Measurements from ENCODE around the gene EEPD1.
"Not testable (repeated sequence)": the region's sequence is repeated elsewhere in the genome, so short reads cannot be mapped to it uniquely, and the experiment has no call there.

The EEPD1 gene

DNA sequence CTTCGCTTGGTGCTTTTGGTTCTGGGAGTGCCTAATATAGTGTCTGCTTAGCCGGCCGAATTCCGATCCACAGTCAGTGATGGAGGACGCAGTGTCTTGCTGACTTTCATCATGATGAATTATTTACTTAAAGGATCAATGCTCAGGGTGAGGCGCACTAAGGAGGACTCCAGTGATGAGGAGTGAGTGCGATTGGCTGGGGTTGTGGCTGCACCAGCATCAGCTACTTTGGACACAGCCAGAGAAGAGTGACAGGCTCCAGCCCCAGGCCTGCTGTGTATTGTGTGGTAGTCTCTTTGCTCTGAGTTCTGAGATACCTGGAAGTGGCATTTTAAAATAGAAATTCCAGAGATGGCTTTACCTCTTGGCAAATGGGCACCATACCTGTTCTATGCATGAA is 163.3 kb downstream of the EEPD1 start:
- H2BK120ac ChIP-seq (ENCODE audit: insufficient read depth, low read length, poor library complexity), result no peak overlapping the region
- no peak for DNase-seq
- H3K23ac ChIP-seq (ENCODE audit: low read length), result no peak overlapping the region
- H2BK12ac ChIP-seq (ENCODE audit: low read length), result no peak overlapping the region
- no peaks in the 10 kb centered on the region for H3K79me1 ChIP-seq (ENCODE audit: low read length)
- no peaks in the 10 kb centered on the region for H3K27me3 ChIP-seq (ENCODE audit: insufficient read depth, low read length)
- no peak overlapping the region for H3K14ac ChIP-seq (ENCODE audit: low read length)
- no peaks in the 10 kb centered on the region for H3K36me3 ChIP-seq (ENCODE audit: control insufficient read depth in 1 of 2, insufficient read depth in 2 of 2, low read length in 2 of 2)
- H4K8ac ChIP-seq (ENCODE audit: low read depth, low read length), result no peak overlapping the region
- H3K18ac ChIP-seq (ENCODE audit: low read length), result no peak overlapping the region
- no peak overlapping the region for H3K4me3 ChIP-seq (ENCODE audit: low read depth, low read length)
- no CpG with 5 or more reads among the region's 7 CpGs for WGBS (ENCODE audit: extremely low coverage, insufficient coverage, insufficient read length)
- H2AFZ ChIP-seq (ENCODE audit: insufficient read depth, low read length, poor library complexity), result no peak overlapping the region
- H3K9ac ChIP-seq (ENCODE audit: low read length), result no peak overlapping the region
- H3K4me1 ChIP-seq (ENCODE audit: control insufficient read depth in 1 of 2, insufficient read depth in 2 of 2, low read length in 2 of 2), result no peaks in the 10 kb centered on the region
- H4K12ac ChIP-seq (ENCODE audit: low read depth, low read length), result no peak overlapping the region
- peaks cover 2% of the 10 kb centered on the region for H3K79me2 ChIP-seq (ENCODE audit: control insufficient read depth, insufficient read depth, low read length, poor library complexity)
- H4K91ac ChIP-seq (ENCODE audit: low read depth, low read length), result no peak overlapping the region
- no peak overlapping the region for H2BK5ac ChIP-seq (ENCODE audit: low read depth, low read length, poor library complexity)
- no peak overlapping the region for H3K4me2 ChIP-seq (ENCODE audit: low read length)
- peaks cover 3% of the 10 kb centered on the region for H3K9me3 ChIP-seq (ENCODE audit: insufficient read depth, low read depth, low read length)
- no peak overlapping the region for H3K27ac ChIP-seq (ENCODE audit: low read depth, low read length)
- no peak overlapping the region for H3K4ac ChIP-seq (ENCODE audit: low read depth, low read length)
- H2AK5ac ChIP-seq (ENCODE audit: low read length), result no peak overlapping the region

- Histone ChIP-seq H4K91ac (ENCODE audit: low read depth, low read length) (no peak overlapping the region), H2BK5ac (ENCODE audit: low read depth, low read length, poor library complexity) (no peak overlapping the region), H3K4me1 (ENCODE audit: control insufficient read depth in 1 of 2, insufficient read depth in 2 of 2, low read length in 2 of 2) (no peaks in the 10 kb centered on the region), H3K4me3 (ENCODE audit: low read depth, low read length) (no peak overlapping the region), H4K8ac (ENCODE audit: low read depth, low read length) (no peak overlapping the region), H3K79me2 (ENCODE audit: control insufficient read depth, insufficient read depth, low read length, poor library complexity) (peaks cover 2% of the 10 kb centered on the region), H3K4ac (ENCODE audit: low read depth, low read length) (no peak overlapping the region), H2BK120ac (ENCODE audit: insufficient read depth, low read length, poor library complexity) (no peak overlapping the region), H2AFZ (ENCODE audit: insufficient read depth, low read length, poor library complexity) (no peak overlapping the region), H3K9ac (ENCODE audit: low read length) (no peak overlapping the region), H3K36me3 (ENCODE audit: control insufficient read depth in 1 of 2, insufficient read depth in 2 of 2, low read length in 2 of 2) (no peaks in the 10 kb centered on the region), H4K12ac (ENCODE audit: low read depth, low read length) (no peak overlapping the region), H3K79me1 (ENCODE audit: low read length) (no peaks in the 10 kb centered on the region), H2AK5ac (ENCODE audit: low read length) (no peak overlapping the region), H3K23ac (ENCODE audit: low read length) (no peak overlapping the region), H2BK12ac (ENCODE audit: low read length) (no peak overlapping the region), H3K9me3 (ENCODE audit: insufficient read depth, low read depth, low read length) (peaks cover 8% of the 10 kb centered on the region), H3K27ac (ENCODE audit: low read depth, low read length) (no peak overlapping the region), H3K18ac (ENCODE audit: low read length) (no peak overlapping the region), H3K4me2 (ENCODE audit: low read length) (no peak overlapping the region), H3K27me3 (ENCODE audit: insufficient read depth, low read length) (no peaks in the 10 kb centered on the region), H3K14ac (ENCODE audit: low read length) (no peak overlapping the region)
- no peak for DNase-seq
- no CpG with 5 or more reads among the region's 1 CpG for WGBS (ENCODE audit: extremely low coverage, insufficient coverage, insufficient read length)
These were observed 164.2 kb downstream of the EEPD1 start for GRCh38 chr7:36317276-36317675.

DNA sequence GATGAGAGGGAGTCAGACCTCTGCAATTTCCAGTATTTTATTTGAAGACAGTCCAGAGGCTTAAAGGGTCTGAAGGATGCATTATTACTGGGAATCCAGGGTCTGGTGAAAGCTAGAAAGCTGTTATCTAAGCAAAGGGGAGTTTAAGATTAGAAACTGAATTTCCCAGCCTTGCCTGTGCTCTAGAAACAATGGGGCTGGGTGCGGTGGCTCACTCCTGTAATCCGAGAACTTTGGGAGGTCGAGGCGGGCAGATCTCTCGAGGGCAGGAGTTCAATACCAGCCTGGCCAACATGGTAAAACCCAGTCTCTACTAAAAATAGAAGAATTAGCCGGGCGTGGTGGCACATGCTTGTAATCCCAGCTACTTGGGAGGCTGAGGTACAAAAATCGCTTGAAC is 165.1 kb downstream of the EEPD1 start:
- Histone ChIP-seq H3K4me1 (ENCODE audit: control insufficient read depth in 1 of 2, insufficient read depth in 2 of 2, low read length in 2 of 2) (no peaks in the 10 kb centered on the region), H3K79me1 (ENCODE audit: low read length) (no peaks in the 10 kb centered on the region), H3K27ac (ENCODE audit: low read depth, low read length) (no peak overlapping the region), H2AK5ac (ENCODE audit: low read length) (no peak overlapping the region), H3K4me2 (ENCODE audit: low read length) (no peak overlapping the region), H3K9ac (ENCODE audit: low read length) (no peak overlapping the region), H4K8ac (ENCODE audit: low read depth, low read length) (no peak overlapping the region), H3K79me2 (ENCODE audit: control insufficient read depth, insufficient read depth, low read length, poor library complexity) (peaks cover 2% of the 10 kb centered on the region), H3K36me3 (ENCODE audit: control insufficient read depth in 1 of 2, insufficient read depth in 2 of 2, low read length in 2 of 2) (no peaks in the 10 kb centered on the region), H4K91ac (ENCODE audit: low read depth, low read length) (no peak overlapping the region), H4K12ac (ENCODE audit: low read depth, low read length) (no peak overlapping the region), H2BK120ac (ENCODE audit: insufficient read depth, low read length, poor library complexity) (no peak overlapping the region), H2BK12ac (ENCODE audit: low read length) (no peak overlapping the region), H3K18ac (ENCODE audit: low read length) (no peak overlapping the region), H2AFZ (ENCODE audit: insufficient read depth, low read length, poor library complexity) (no peak overlapping the region), H3K23ac (ENCODE audit: low read length) (no peak overlapping the region), H3K9me3 (ENCODE audit: insufficient read depth, low read depth, low read length) (peaks cover 8% of the 10 kb centered on the region), H3K27me3 (ENCODE audit: insufficient read depth, low read length) (no peaks in the 10 kb centered on the region), H3K4ac (ENCODE audit: low read depth, low read length) (no peak overlapping the region), H3K14ac (ENCODE audit: low read length) (no peak overlapping the region), H3K4me3 (ENCODE audit: low read depth, low read length) (no peak overlapping the region), H2BK5ac (ENCODE audit: low read depth, low read length, poor library complexity) (no peak overlapping the region)
- no peak for DNase-seq
- no CpG with 5 or more reads among the region's 8 CpGs for WGBS (ENCODE audit: extremely low coverage, insufficient coverage, insufficient read length)

GRCh38 chr7:36321284-36321683 is 168.2 kb downstream of the EEPD1 start:
- H2BK120ac ChIP-seq (ENCODE audit: insufficient read depth, low read length, poor library complexity); H3K79me1 ChIP-seq (ENCODE audit: low read length); H3K18ac ChIP-seq (ENCODE audit: low read length); H4K8ac ChIP-seq (ENCODE audit: low read depth, low read length); H3K4me1 ChIP-seq (ENCODE audit: control insufficient read depth in 1 of 2, insufficient read depth in 2 of 2, low read length in 2 of 2); H3K4ac ChIP-seq (ENCODE audit: low read depth, low read length); H3K27ac ChIP-seq (ENCODE audit: low read depth, low read length); H3K4me2 ChIP-seq (ENCODE audit: low read length); H2BK12ac ChIP-seq (ENCODE audit: low read length); H3K36me3 ChIP-seq (ENCODE audit: control insufficient read depth in 1 of 2, insufficient read depth in 2 of 2, low read length in 2 of 2); H3K23ac ChIP-seq (ENCODE audit: low read length); H4K91ac ChIP-seq (ENCODE audit: low read depth, low read length); H3K14ac ChIP-seq (ENCODE audit: low read length); H3K9me3 ChIP-seq (ENCODE audit: insufficient read depth, low read depth, low read length); H3K27me3 ChIP-seq (ENCODE audit: insufficient read depth, low read length); H2AFZ ChIP-seq (ENCODE audit: insufficient read depth, low read length, poor library complexity); H4K12ac ChIP-seq (ENCODE audit: low read depth, low read length); H2AK5ac ChIP-seq (ENCODE audit: low read length); H3K79me2 ChIP-seq (ENCODE audit: control insufficient read depth, insufficient read depth, low read length, poor library complexity); DNase-seq; H2BK5ac ChIP-seq (ENCODE audit: low read depth, low read length, poor library complexity); H3K9ac ChIP-seq (ENCODE audit: low read length): not testable (repeated sequence)
- WGBS (ENCODE audit: extremely low coverage, insufficient coverage, insufficient read length), result no CpG with 5 or more reads among the region's 3 CpGs
- peak overlapping the region; percentile 53 for H3K4me3 ChIP-seq (ENCODE audit: low read depth, low read length)

Data from trophoblast cell (in vitro differentiated cells and primary cell).